Fibroblast of the aortic adventitia (primary cell): ENCODE data around the gene GAL. TPM values are rescaled to one million over a fixed set of nuclear protein-coding genes. Genes with fewer than 3 reads are reported as not detected.

Experiments used
- DNase-seq: peaks from one replicate; pipeline ENCODE4 v3.0.0-alpha.2; 2010; ENCODE audit warnings: low read depth
- H3K4me3 ChIP-seq: 2 replicates; pipeline ENCODE4 v1.5.1; 2011; ENCODE audit warnings: low read depth, mild to moderate bottlenecking, control low read depth, low read length, moderate library complexity
- CTCF ChIP-seq: IDR thresholded peaks from 2 replicates; pipeline ENCODE4 v1.5.1; 2011; ENCODE audit warnings: mild to moderate bottlenecking, low read length, control low read depth, inconsistent platforms; ENCODE audit not compliant: insufficient read depth
- total RNA-seq: library from RNA; depleted of rRNA; stranded (reverse); fragments of >200 nt; gene quantifications from 2 replicates; pipeline ENCODE4 v1.2.3, GENCODE V29; 2012; ENCODE audit warnings: low replicate concordance

Gene GAL
- total RNA-seq, 1 donor: not detected

- no peak for TF ChIP-seq CTCF
- no peak for DNase-seq
- no peak overlapping the region for H3K4me3 ChIP-seq
Measured at GRCh38 chr11:68707527-68707926, 23.2 kb downstream of the GAL start.

- no peak overlapping the region for H3K4me3 ChIP-seq
- no peak for TF ChIP-seq CTCF
- no peak for DNase-seq
Measured at GRCh38 chr11:68709062-68709461, 24.7 kb downstream of the GAL start.

DNA sequence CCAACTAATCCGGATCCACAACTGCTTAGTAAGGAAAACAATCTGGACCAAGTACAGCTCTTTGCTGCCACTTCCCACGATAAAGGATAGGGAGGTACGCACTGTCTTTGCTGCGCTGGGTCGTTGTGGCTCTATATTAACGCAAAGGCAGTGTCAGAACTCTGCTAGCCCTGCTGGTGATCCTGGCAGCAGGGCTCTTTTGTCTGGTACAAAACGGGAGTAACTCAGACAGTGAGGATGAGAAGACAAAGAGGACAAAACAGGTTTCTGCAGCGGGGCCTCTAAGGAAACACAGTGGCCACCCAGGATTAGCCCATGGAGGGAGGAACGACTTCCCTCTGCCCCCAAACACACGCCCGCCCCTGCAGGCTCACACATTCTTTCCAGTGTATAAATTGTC, 26.1 kb downstream of the GAL start:
- TF ChIP-seq CTCF: no peak
- no peak overlapping the region for H3K4me3 ChIP-seq
- DNase-seq: no peak

DNA sequence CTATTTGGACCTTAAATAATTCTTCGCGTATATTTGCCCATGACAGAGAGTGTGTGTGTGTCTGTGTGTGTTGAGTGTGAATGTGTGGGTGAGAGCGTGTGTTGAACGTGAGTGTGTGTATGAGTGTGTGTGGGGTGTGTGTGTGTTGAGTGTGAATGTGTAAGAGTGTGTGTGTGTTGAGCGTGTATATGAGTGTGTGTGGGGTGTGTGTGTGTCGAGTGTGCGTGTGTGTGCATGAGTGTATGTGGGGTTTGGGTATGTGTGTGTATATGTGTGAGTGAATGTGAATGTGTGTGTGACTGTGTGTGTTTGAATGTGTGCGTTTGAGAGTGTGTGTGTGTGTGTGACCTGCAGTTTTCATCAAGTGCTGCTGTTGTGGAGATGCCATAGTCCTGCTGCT, 26.8 kb downstream of the GAL start:
- no peak overlapping the region for H3K4me3 ChIP-seq
- DNase-seq: no peak
- TF ChIP-seq CTCF: no peak

DNA sequence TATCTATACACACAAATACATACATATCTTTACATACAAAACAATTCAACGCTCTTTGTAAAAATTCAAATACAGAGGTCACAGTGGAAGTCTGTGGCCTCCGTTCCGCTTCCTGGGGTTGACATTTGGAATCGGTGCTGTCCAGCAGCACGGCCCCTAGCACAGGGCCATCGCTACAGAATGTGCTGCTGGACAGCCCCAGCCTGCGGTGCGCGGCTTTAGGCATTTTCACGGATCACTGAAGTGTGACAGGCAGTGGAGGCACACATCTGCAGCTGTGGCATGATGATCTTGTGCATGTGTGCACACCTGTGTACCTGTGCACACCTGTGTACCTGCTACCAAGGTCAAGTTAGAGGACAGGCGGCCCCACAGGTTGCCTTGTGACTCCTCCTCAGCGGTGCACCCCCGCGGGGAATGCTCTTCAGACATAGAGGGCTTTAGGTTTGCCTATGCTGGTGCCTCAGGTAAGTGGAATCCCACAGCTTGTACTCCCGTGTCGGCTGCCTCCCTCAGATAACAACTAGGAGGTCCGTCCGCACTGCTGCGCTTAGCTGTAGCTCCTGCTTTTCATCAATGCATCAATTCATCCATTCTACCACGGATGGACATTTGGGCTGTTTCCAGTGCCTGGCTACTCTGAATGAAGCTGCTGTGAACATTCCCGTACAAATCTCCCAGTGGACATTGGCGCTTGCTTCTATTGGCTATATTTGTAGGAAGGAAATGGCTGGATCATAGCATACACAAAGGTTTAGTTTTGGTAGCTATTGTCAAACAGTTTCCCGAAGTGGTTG, 29.9 kb downstream of the GAL start:
- no peak for TF ChIP-seq CTCF
- H3K4me3 ChIP-seq: no peak overlapping the region
- no peak for DNase-seq

GRCh38 chr11:68715456-68716122, 31.2 kb downstream of the GAL start:
- no peak for DNase-seq
- H3K4me3 ChIP-seq: no peak overlapping the region
- no peak for TF ChIP-seq CTCF

DNA sequence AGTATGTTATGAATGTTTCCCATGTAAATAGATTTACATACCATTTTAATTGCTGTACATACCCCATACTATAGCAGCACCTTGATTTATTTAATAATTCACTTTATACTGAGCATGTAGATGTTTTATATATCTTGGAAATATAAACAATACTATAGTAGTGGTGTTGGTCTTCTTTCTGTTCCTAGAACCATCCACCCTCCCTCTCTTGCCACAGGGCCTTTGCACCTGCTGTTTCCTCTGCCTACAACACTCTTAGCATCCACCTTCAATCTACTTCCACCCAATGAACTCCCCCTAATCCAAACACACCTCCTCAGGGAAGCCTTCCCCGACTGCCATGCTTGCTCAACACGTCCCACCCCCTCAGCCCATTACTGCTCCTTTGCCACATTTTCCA, 36.7 kb downstream of the GAL start:
- H3K4me3 ChIP-seq: no peak overlapping the region
- TF ChIP-seq CTCF: no peak
- no peak for DNase-seq
